HCT116 (cell line): Measurements from ENCODE around the gene ENTR1. TPM values are rescaled to one million over a fixed set of nuclear protein-coding genes. Genes with fewer than 3 reads are reported as not detected.

Source experiments
- ATAC-seq: fragments of 200-7000 bp; cut with Tn5 transposase; 2 replicates; pipeline ENCODE4 v1.9.1; 2020; ENCODE audit warnings: mild to moderate bottlenecking, moderate library complexity
- BruUV-seq: library from RNA; stranded (reverse); fragments of 400-500 nt; replicated peaks from 2 replicates; lab custom pipeline; 2021; lab: Mats Ljungman, UMichigan
- CTCF ChIA-PET: fragments of 300-600 bp; sonication (Branson Sonifier 250); formaldehyde crosslinking; loops from one replicate; lab custom pipeline; 2021; ENCODE audit warnings: antibody characterized with exemption; lab: Charles Lee
- POLR2A ChIA-PET: fragments of 300-600, 350-600 bp; sonication (Branson Sonifier 250); formaldehyde crosslinking; loops from one replicate; lab custom pipeline; 2021; ENCODE audit warnings: antibody characterized with exemption; lab: Charles Lee
- RAD21 ChIA-PET, 2 experiments: fragments of 300-600 bp; sonication (Branson Sonifier 250); formaldehyde crosslinking; loops; one replicate each; lab custom pipeline; 2023; ENCODE audit warnings: low total read pairs in 2 of 2; ENCODE audit not compliant: uncharacterized antibody in 2 of 2, unreplicated experiment in 2 of 2, low non-redundant PET in 1 of 2; lab: Charles Lee
- DNase-seq: peaks from one replicate; pipeline ENCODE4 v3.0.0-alpha.2; 2010; ENCODE audit warnings: low read depth, low spot score
- H2AFZ ChIP-seq: fragments of 200-600 bp; shearing (Covaris generic), sonication (generic); 2 replicates; pipeline ENCODE4 v1.6.1; 2017; ENCODE audit warnings: low read depth, mixed run types, mixed read lengths, antibody characterized with exemption, low read length; ENCODE audit not compliant: poor library complexity, severe bottlenecking
- H3K27ac ChIP-seq: 2 replicates; pipeline ENCODE4 v1.5.1; 2012; ENCODE audit warnings: low read depth, low read length
- H3K27me3 ChIP-seq: fragments of 200-600 bp; sonication (generic); 2 replicates; pipeline ENCODE4 v1.6.1; 2016; ENCODE audit warnings: mixed run types, low read length, mixed read lengths; ENCODE audit not compliant: insufficient read depth
- H3K36me3 ChIP-seq, 2 experiments: fragments of 200-500 bp in 1 of 2; fragments of 200-600 bp in 1 of 2; sonication (Bioruptor generic) in 1 of 2; sonication (generic) in 1 of 2; 2 replicates each; pipeline versions ENCODE4 v1.5.1 to v1.6.1; 2014 to 2016; ENCODE audit warnings: low read length in 2 of 2, inconsistent platforms in 1 of 2, mixed read lengths in 1 of 2, mixed run types in 1 of 2; ENCODE audit not compliant: insufficient read depth in 2 of 2, control insufficient read depth in 1 of 2
- H3K4me1 ChIP-seq, 2 experiments: fragments of 200-600 bp in 1 of 2; sonication (generic) in 1 of 2; 2 replicates each; pipeline versions ENCODE4 v1.5.1 to v1.6.1; 2012 to 2017; ENCODE audit warnings: low read length in 2 of 2, inconsistent platforms in 1 of 2, mild to moderate bottlenecking in 1 of 2, mixed read lengths in 1 of 2, mixed run types in 1 of 2, moderate library complexity in 1 of 2; ENCODE audit not compliant: insufficient read depth in 2 of 2, control insufficient read depth in 1 of 2
- H3K4me2 ChIP-seq: fragments of 200-600 bp; sonication (generic); 2 replicates; pipeline ENCODE4 v1.6.1; 2017; ENCODE audit warnings: mixed run types, low read length, mixed read lengths
- H3K4me3 ChIP-seq, 2 experiments: fragments of 200-600 bp in 1 of 2; sonication (generic) in 1 of 2; replicated peaks in 1 of 2; 2 replicates each; pipeline ENCODE4 v1.5.1; 2011 to 2016; ENCODE audit warnings: low read length in 2 of 2, control low read depth in 1 of 2, low read depth in 1 of 2, mild to moderate bottlenecking in 1 of 2, mixed read lengths in 1 of 2, mixed run types in 1 of 2
- H3K79me2 ChIP-seq: fragments of 200-600 bp; sonication (generic); 2 replicates; pipeline ENCODE4 v1.6.1; 2017; ENCODE audit warnings: mild to moderate bottlenecking, mixed run types, low read length, moderate library complexity, mixed read lengths; ENCODE audit not compliant: insufficient read depth
- H3K9ac ChIP-seq: fragments of 200-600 bp; sonication (generic); 2 replicates; pipeline ENCODE4 v1.6.1; 2016; ENCODE audit warnings: low read length, mixed read lengths
- H3K9me2 ChIP-seq: fragments of 200-600 bp; sonication (generic), shearing (Covaris generic); 2 replicates; pipeline ENCODE4 v1.6.1; 2017; ENCODE audit warnings: mixed run types, mild to moderate bottlenecking, moderate library complexity; ENCODE audit not compliant: insufficient read depth
- H3K9me3 ChIP-seq, 2 experiments: fragments of 200-500 bp in 1 of 2; fragments of 200-600 bp in 1 of 2; sonication (Bioruptor generic) in 1 of 2; sonication (generic) in 1 of 2; 2 replicates each; pipeline ENCODE4 v1.6.1; 2014 to 2017; ENCODE audit warnings: low read length in 2 of 2, mixed read lengths in 2 of 2, inconsistent platforms in 1 of 2, low read depth in 1 of 2, mild to moderate bottlenecking in 1 of 2, mixed run types in 1 of 2, moderate library complexity in 1 of 2; ENCODE audit not compliant: control insufficient read depth in 1 of 2, insufficient read depth in 1 of 2
- H4K20me1 ChIP-seq: fragments of 200-600 bp; sonication (generic), shearing (Covaris generic); 2 replicates; pipeline ENCODE4 v1.6.1; 2017; ENCODE audit warnings: mixed run types, mild to moderate bottlenecking, moderate library complexity; ENCODE audit not compliant: insufficient read depth
- CEBPB ChIP-seq: IDR thresholded peaks from 2 replicates; pipeline ENCODE4 v1.6.1; 2012; ENCODE audit warnings: low read depth
- CTCF ChIP-seq, 3 experiments: fragments of 200-600 bp in 1 of 3; sonication (generic) in 1 of 3; IDR thresholded peaks in 2 of 3; conservative IDR thresholded peaks in 1 of 3; 2 replicates each; pipeline ENCODE4 v1.5.1; 2012 to 2017; ENCODE audit warnings: low read depth in 2 of 3, low read length in 2 of 3, antibody characterized with exemption in 1 of 3, borderline replicate concordance in 1 of 3, control low read depth in 1 of 3, mild to moderate bottlenecking in 1 of 3, mixed read lengths in 1 of 3, mixed run types in 1 of 3, moderate library complexity in 1 of 3; ENCODE audit not compliant: insufficient read depth in 1 of 3
- EGR1 ChIP-seq: IDR thresholded peaks from 2 replicates; pipeline ENCODE4 v1.6.1; 2012; ENCODE audit warnings: low read depth
- ELF1 ChIP-seq: IDR thresholded peaks from 2 replicates; pipeline ENCODE4 v1.6.1; 2012; ENCODE audit warnings: low read depth, borderline replicate concordance
- EZH2phosphoT487 ChIP-seq: fragments of 200-600 bp; IDR thresholded peaks from 2 replicates; pipeline ENCODE4 v1.6.1; 2018; ENCODE audit warnings: antibody characterized with exemption, borderline replicate concordance
- FOSL1 ChIP-seq: IDR thresholded peaks from 2 replicates; pipeline ENCODE4 v1.6.1; 2012; ENCODE audit warnings: low read depth
- JUND ChIP-seq: IDR thresholded peaks from 2 replicates; pipeline ENCODE4 v1.6.1; 2012
- MAX ChIP-seq: IDR thresholded peaks from 2 replicates; pipeline ENCODE4 v1.6.1; 2012
- POLR2AphosphoS5 ChIP-seq: IDR thresholded peaks from 2 replicates; pipeline ENCODE4 v1.6.1; 2011; ENCODE audit warnings: mild to moderate bottlenecking, low read depth, low read length, moderate library complexity
- SIN3A ChIP-seq: IDR thresholded peaks from 2 replicates; pipeline ENCODE4 v1.6.1; 2012; ENCODE audit warnings: low read depth
- SP1 ChIP-seq: IDR thresholded peaks from 2 replicates; pipeline ENCODE4 v1.6.1; 2012; ENCODE audit warnings: low read depth
- SRF ChIP-seq: IDR thresholded peaks from 2 replicates; pipeline ENCODE4 v1.6.1; 2012; ENCODE audit warnings: low read depth
- TCF7L2 ChIP-seq: IDR thresholded peaks from 2 replicates; pipeline ENCODE4 v1.7.0; 2011; ENCODE audit warnings: borderline replicate concordance, inconsistent platforms; ENCODE audit not compliant: insufficient read depth, insufficient read length; ENCODE audit errors: extremely low read depth
- intact Hi-C: fragments of 100-400 bp; cut with micrococcal nuclease; formaldehyde crosslinking; loops from 2 replicates; pipeline ENCODE4 v1.10.0; 2022
- total RNA-seq: library from RNA; stranded (reverse); gene quantifications from one replicate; pipeline ENCODE4 v1.2.1, GENCODE V29; 2021; ENCODE audit not compliant: unreplicated experiment
- TF ChIP-seq, protein P1 (sequence below): IDR thresholded peaks from 2 replicates; pipeline ENCODE4 v1.6.1; 2012; ENCODE audit warnings: low read depth

The ENTR1 gene
- total RNA-seq, 1 experiment from 2014 or later: 119 TPM

- intact Hi-C loops: no loop called here
- RAD21 ChIA-PET: interaction anchor here (0.6 to 1.3 kb wide), 3 partner anchors 17 to 40 kb away, joined by 6 to 9 read pairs (median 6); no protein-coding TSS in a partner anchor
- Histone ChIP-seq H3K36me3 (no peaks in the 10 kb centered on the region), H3K27ac (peak overlapping the region; percentile 58), H3K9me2 (no peaks in the 10 kb centered on the region), H3K4me2 (peak overlapping the region; percentile 88), H3K9me3 (no peaks in the 10 kb centered on the region), H4K20me1 (no peaks in the 10 kb centered on the region), H3K9ac (peak overlapping the region; percentile 91), H2AFZ (no peak overlapping the region), H3K79me2 (no peaks in the 10 kb centered on the region), H3K4me1 (peaks cover 10 to 16% of the 10 kb centered on the region in 2 experiments), H3K27me3 (no peaks in the 10 kb centered on the region), H3K4me3 (peak overlapping the region; percentile 65 to 81)
- POLR2A ChIA-PET: interaction anchor here (0.6 to 1.7 kb wide), 4 partner anchors 8 to 39 kb away, joined by 3 to 8 read pairs (median 4); partner anchors contain the start of gene GPSM1
- ATAC-seq (no peak), DNase-seq (no peak)
- CTCF ChIA-PET: interaction anchor here (0.6 to 2.4 kb wide), 16 partner anchors 9 to 331 kb away, joined by 3 to 15 read pairs (median 3); partner anchors contain the start of genes ENTR1 and PMPCA
- TF ChIP-seq SRF: no peak
- no peak for TF ChIP-seq FOSL1
- no peak for TF ChIP-seq TCF7L2
- TF ChIP-seq EZH2phosphoT487: no peak
- no peak for TF ChIP-seq JUND
- TF ChIP-seq ELF1: no peak
- no TSS peak for BruUV-seq
These were observed 48.0 kb downstream of the ENTR1 start for GRCh38 chr9:136362450-136362784.

DNA sequence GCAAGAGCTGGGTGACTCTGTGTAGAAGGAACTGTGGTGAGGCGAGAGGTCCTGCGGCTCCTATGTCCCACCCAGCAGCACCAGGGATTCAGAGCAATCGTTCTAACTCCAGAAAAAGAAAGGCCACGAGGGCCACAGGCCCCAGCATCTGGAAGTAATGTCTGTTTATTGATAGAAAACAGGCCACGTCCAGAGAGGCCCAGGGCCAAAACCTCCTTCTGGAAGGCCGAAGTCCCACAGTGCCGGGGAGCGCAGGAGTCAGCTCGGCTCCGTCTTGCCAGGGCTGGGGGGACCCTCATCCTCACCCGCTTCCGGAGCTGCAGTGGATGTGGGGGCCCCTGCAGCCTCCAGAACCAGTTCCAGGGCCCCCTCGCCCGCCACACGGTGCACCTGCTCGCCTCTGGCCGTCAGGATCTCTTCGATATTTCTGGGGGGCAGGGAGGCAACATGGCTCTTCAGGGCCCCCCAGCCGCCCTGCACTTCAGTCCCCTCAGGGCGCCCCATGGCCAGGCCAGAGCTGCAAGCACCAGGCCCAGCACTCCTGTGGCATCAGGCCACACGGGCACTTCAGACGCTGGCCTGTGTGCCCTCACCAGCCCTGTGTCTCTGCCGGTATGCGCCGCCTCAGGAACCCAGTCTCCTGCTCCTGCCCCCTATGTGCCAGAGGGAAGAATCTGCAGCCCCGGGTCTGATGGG, 48.5 kb downstream of the ENTR1 start:
- DNase-seq (no peak), ATAC-seq (no peak)
- no peaks in the 10 kb centered on the region for H3K27me3 ChIP-seq
- ChIA-PET POLR2A (interaction anchor here (0.6 to 1.7 kb wide), 2 partner anchors 16 to 34 kb away, joined by 3 to 8 read pairs; partner anchors contain the start of gene GPSM1), RAD21 (no interaction called here), CTCF (interaction anchor here (2.4 kb wide), 1 partner anchor 39 kb away, joined by 8 read pairs; no protein-coding TSS in a partner anchor)
- BruUV-seq: no TSS peak
- no peak overlapping the region for H3K9ac ChIP-seq
- H2AFZ ChIP-seq: no peak overlapping the region
- peak overlapping the region; percentile 58; the same call in 1 of the 2 replicates for H3K27ac ChIP-seq
- H3K9me2 ChIP-seq: no peaks in the 10 kb centered on the region
- no peak overlapping the region for H3K4me3 ChIP-seq
- H3K79me2 ChIP-seq: no peaks in the 10 kb centered on the region
- no peaks in the 10 kb centered on the region for H3K9me3 ChIP-seq
- H3K4me2 ChIP-seq: peak overlapping the region; percentile 88
- H3K36me3 ChIP-seq: no peaks in the 10 kb centered on the region
- H4K20me1 ChIP-seq: no peaks in the 10 kb centered on the region
- intact Hi-C loops: no loop called here
- peaks cover 10 to 16% of the 10 kb centered on the region in 2 experiments for H3K4me1 ChIP-seq
- TF ChIP-seq SIN3A (no peak), EGR1 (no peak), MAX (no peak), JUND (no peak), EZH2phosphoT487 (no peak), POLR2AphosphoS5 (no peak), ELF1 (no peak), TCF7L2 (no peak), SP1 (no peak), CTCF (IDR thresholded peaks at IDR 0.05 in 2 of 3, conservative IDR thresholded peaks at IDR 0.05 in 1 of 3; ENCODE audit: borderline replicate concordance in 1 of 3, insufficient read depth in 1 of 3, low read depth in 2 of 3, low read length in 2 of 3) (no peak), CEBPB (no peak)
- TF ChIP-seq, protein P1, sequence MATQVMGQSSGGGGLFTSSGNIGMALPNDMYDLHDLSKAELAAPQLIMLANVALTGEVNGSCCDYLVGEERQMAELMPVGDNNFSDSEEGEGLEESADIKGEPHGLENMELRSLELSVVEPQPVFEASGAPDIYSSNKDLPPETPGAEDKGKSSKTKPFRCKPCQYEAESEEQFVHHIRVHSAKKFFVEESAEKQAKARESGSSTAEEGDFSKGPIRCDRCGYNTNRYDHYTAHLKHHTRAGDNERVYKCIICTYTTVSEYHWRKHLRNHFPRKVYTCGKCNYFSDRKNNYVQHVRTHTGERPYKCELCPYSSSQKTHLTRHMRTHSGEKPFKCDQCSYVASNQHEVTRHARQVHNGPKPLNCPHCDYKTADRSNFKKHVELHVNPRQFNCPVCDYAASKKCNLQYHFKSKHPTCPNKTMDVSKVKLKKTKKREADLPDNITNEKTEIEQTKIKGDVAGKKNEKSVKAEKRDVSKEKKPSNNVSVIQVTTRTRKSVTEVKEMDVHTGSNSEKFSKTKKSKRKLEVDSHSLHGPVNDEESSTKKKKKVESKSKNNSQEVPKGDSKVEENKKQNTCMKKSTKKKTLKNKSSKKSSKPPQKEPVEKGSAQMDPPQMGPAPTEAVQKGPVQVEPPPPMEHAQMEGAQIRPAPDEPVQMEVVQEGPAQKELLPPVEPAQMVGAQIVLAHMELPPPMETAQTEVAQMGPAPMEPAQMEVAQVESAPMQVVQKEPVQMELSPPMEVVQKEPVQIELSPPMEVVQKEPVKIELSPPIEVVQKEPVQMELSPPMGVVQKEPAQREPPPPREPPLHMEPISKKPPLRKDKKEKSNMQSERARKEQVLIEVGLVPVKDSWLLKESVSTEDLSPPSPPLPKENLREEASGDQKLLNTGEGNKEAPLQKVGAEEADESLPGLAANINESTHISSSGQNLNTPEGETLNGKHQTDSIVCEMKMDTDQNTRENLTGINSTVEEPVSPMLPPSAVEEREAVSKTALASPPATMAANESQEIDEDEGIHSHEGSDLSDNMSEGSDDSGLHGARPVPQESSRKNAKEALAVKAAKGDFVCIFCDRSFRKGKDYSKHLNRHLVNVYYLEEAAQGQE: no peak
